HepG2 (cell line): ENCODE data around the gene RIPK3. TPM values are rescaled to one million over a fixed set of nuclear protein-coding genes. Genes with fewer than 3 reads are reported as not detected.

Experiments
- AKAP8 ChIP-seq: sonication (generic); formaldehyde crosslinking; IDR thresholded peaks from 2 replicates; pipeline ENCODE4 v1.5.1; 2020; ENCODE audit warnings: mild to moderate bottlenecking, missing genetic modification reagents
- ETV5 ChIP-seq: IDR thresholded peaks from 2 replicates; pipeline ENCODE4 v1.6.1; 2018; ENCODE audit warnings: missing biosample characterization, missing genetic modification reagents, inconsistent platforms, borderline replicate concordance
- FOXC1 ChIP-seq: sonication (generic); formaldehyde crosslinking; IDR thresholded peaks from 2 replicates; pipeline ENCODE4 v1.8.0; 2022; ENCODE audit warnings: mild to moderate bottlenecking, missing genetic modification reagents, borderline replicate concordance
- GTF3A ChIP-seq: sonication (generic); formaldehyde crosslinking; conservative IDR thresholded peaks from 2 replicates; pipeline ENCODE4 v1.4.0; 2020; ENCODE audit warnings: mild to moderate bottlenecking, missing genetic modification reagents
- HHEX ChIP-seq: IDR thresholded peaks from 2 replicates; pipeline ENCODE4 v1.6.1; 2016; ENCODE audit warnings: control low read depth
- HMG20B ChIP-seq: conservative IDR thresholded peaks from 2 replicates; pipeline ENCODE4 v1.6.1; 2016; ENCODE audit warnings: missing genetic modification reagents, missing compliant biosample characterization
- HOXA3 ChIP-seq: sonication (generic); formaldehyde crosslinking; IDR thresholded peaks from 2 replicates; pipeline ENCODE4 v1.5.0; 2020; ENCODE audit warnings: missing genetic modification reagents
- HOXA9 ChIP-seq: sonication (generic); formaldehyde crosslinking; IDR thresholded peaks from 2 replicates; pipeline ENCODE4 v1.8.1; 2022; ENCODE audit warnings: missing genetic modification reagents, mild to moderate bottlenecking, moderate library complexity, borderline replicate concordance
- KDM6A ChIP-seq: IDR thresholded peaks from 2 replicates; pipeline ENCODE4 v1.6.1; 2016; ENCODE audit warnings: low read depth
- NCOR1 ChIP-seq: fragments of 200-600 bp; sonication (generic); IDR thresholded peaks from 2 replicates; pipeline ENCODE4 v1.7.0; 2017; ENCODE audit warnings: antibody characterized with exemption, low read length, borderline replicate concordance
- PAWR ChIP-seq: sonication (generic); formaldehyde crosslinking; IDR thresholded peaks from 2 replicates; pipeline ENCODE4 v1.4.0; 2020; ENCODE audit warnings: missing genetic modification reagents, mild to moderate bottlenecking, borderline replicate concordance
- PPARG ChIP-seq: conservative IDR thresholded peaks from 2 replicates; pipeline ENCODE4 v1.6.1; 2016; ENCODE audit warnings: missing biosample characterization, missing genetic modification reagents
- RFX3 ChIP-seq: IDR thresholded peaks from 2 replicates; pipeline ENCODE4 v1.6.1; 2016; ENCODE audit warnings: missing biosample characterization, missing genetic modification reagents
- RFXAP ChIP-seq: sonication (generic); formaldehyde crosslinking; IDR thresholded peaks from 2 replicates; pipeline ENCODE4 v1.4.0; 2020; ENCODE audit warnings: missing genetic modification reagents, borderline replicate concordance
- RXRB ChIP-seq: IDR thresholded peaks from 2 replicates; pipeline ENCODE4 v1.6.1; 2016; ENCODE audit warnings: borderline replicate concordance, missing genetic modification reagents, missing compliant biosample characterization
- SALL2 ChIP-seq: sonication (generic); formaldehyde crosslinking; IDR thresholded peaks from 2 replicates; pipeline ENCODE4 v1.8.1; 2023; ENCODE audit warnings: mild to moderate bottlenecking, missing genetic modification reagents, inconsistent platforms
- SAP130 ChIP-seq: IDR thresholded peaks from 2 replicates; pipeline ENCODE4 v1.6.1; 2016; ENCODE audit warnings: low read depth
- SMAD9 ChIP-seq: sonication (generic); formaldehyde crosslinking; IDR thresholded peaks from 2 replicates; pipeline ENCODE4 v1.5.1; 2020; ENCODE audit warnings: mild to moderate bottlenecking, missing genetic modification reagents
- SPEN ChIP-seq: sonication (generic); formaldehyde crosslinking; IDR thresholded peaks from 2 replicates; pipeline ENCODE4 v1.5.1; 2020; ENCODE audit warnings: low read depth, mild to moderate bottlenecking, missing genetic modification reagents
- TSC22D2 ChIP-seq: sonication (generic); formaldehyde crosslinking; IDR thresholded peaks from 2 replicates; pipeline ENCODE4 v1.5.1; 2020; ENCODE audit warnings: missing genetic modification reagents, mild to moderate bottlenecking, borderline replicate concordance
- U2AF2 ChIP-seq: fragments of 200-400 bp; formaldehyde crosslinking; IDR thresholded peaks from 2 replicates; pipeline ENCODE4 v1.6.1; 2017; ENCODE audit warnings: low read depth, mild to moderate bottlenecking, low read length
- ZBTB49 ChIP-seq: sonication (generic); formaldehyde crosslinking; IDR thresholded peaks from 2 replicates; pipeline ENCODE4 v1.4.0; 2020; ENCODE audit warnings: missing genetic modification reagents, borderline replicate concordance
- ZFP36 ChIP-seq: fragments of 150-350 bp; IDR thresholded peaks from 2 replicates; pipeline ENCODE4 v1.6.1; 2018; ENCODE audit warnings: borderline replicate concordance, low read length, low read depth; ENCODE audit not compliant: partially characterized antibody
- ZNF224 ChIP-seq: sonication (generic); formaldehyde crosslinking; IDR thresholded peaks from 2 replicates; pipeline ENCODE4 v1.5.0; 2020; ENCODE audit warnings: mild to moderate bottlenecking, missing genetic modification reagents
- ZNF33B ChIP-seq: sonication (generic); formaldehyde crosslinking; IDR thresholded peaks from 2 replicates; pipeline ENCODE4 v1.5.1; 2020; ENCODE audit warnings: mild to moderate bottlenecking, missing genetic modification reagents
- ZNF44 ChIP-seq: sonication (generic); formaldehyde crosslinking; IDR thresholded peaks from 2 replicates; pipeline ENCODE4 v1.5.1; 2020; ENCODE audit warnings: mild to moderate bottlenecking, missing genetic modification reagents
- ZNF510 ChIP-seq: sonication (generic); formaldehyde crosslinking; IDR thresholded peaks from 2 replicates; pipeline ENCODE4 v1.4.0; 2020; ENCODE audit warnings: low read depth, mild to moderate bottlenecking, missing genetic modification reagents
- ZNF781 ChIP-seq: sonication (generic); formaldehyde crosslinking; IDR thresholded peaks from 2 replicates; pipeline ENCODE4 v1.5.1; 2020; ENCODE audit warnings: borderline replicate concordance, mild to moderate bottlenecking, missing genetic modification reagents; ENCODE audit errors: not compliant biosample characterization
- ZNF850 ChIP-seq: sonication (generic); formaldehyde crosslinking; conservative IDR thresholded peaks from 2 replicates; pipeline ENCODE4 v1.9.0; 2021; ENCODE audit warnings: mild to moderate bottlenecking, missing genetic modification reagents
- polyA plus RNA-seq, 8 experiments: library from polyadenylated mRNA; depleted of rRNA in 3 of 8; stranded (reverse) in 7 of 8; unstranded in 1 of 8; fragments of >200 nt; fragmentation: Illumina TruSeq in 4 of 8; extraction: Trizol in 4 of 8; gene quantifications; 2 replicates each; pipeline versions ENCODE4 v1.2.1 to v1.2.3, GENCODE V29; 2011 to 2016; ENCODE audit warnings: low read depth in 4 of 8, missing spikeins in 1 of 8, mixed read lengths in 1 of 8; ENCODE audit not compliant: insufficient read depth in 1 of 8
- total RNA-seq, 5 experiments: library from RNA; depleted of rRNA; stranded (reverse); fragments of >200 nt; fragmentation: Illumina TruSeq; extraction: Trizol; gene quantifications; 2 replicates each; pipeline ENCODE4 v1.2.3, GENCODE V29; 2016; ENCODE audit warnings: low read depth in 1 of 5

Gene RIPK3
- total and polyA plus RNA-seq, 2 of the 13 experiments (the other 11 are each of a cell fraction or from before 2014, with no cell fraction given), result not detected

DNA sequence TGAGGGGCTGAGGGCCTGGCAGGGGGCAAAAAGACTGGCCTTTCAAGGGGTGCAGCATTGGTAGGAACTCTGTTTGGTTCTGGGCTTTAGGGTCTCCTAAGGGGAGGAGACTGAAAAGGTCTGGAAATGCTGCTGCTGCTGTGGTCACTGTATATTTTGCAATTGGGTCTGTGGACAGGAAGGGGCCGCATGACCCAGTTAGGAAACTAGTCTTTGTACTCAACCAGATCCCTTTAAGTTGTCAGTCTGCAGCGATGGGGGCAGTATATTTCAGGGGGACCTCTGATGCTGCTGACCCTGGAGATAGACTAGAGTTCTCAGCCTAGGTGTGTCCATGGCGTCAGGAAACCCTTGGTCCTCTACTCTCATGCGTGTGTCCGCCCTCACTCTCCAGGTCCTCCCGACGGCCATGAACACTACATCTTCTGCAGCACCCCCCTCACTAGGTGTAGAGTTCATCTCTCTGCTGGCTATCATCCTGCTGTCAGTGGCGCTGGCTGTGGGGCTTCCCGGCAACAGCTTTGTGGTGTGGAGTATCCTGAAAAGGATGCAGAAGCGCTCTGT, 24.5 kb downstream of the RIPK3 start (continued):
- 0 out of 2 replicates have a peak, but pooled peaks have one; percentile 76 for TF ChIP-seq ZNF224 (CRISPR knock-in tag)
- TF ChIP-seq SPEN (CRISPR knock-in tag), result 0 out of 2 replicates have a peak, but pooled peaks have one; percentile 18
- TF ChIP-seq SMAD9 (CRISPR knock-in tag), result peak; percentile 73; the same call in 1 of the 2 replicates
- no peak for TF ChIP-seq ZNF781
- TF ChIP-seq RFX3, result no peak
- TF ChIP-seq ZNF850 (CRISPR knock-in tag), result no peak
- TF ChIP-seq PAWR (CRISPR knock-in tag), result 0 out of 2 replicates have a peak, but pooled peaks have one; percentile 3
- no peak for TF ChIP-seq HOXA9 (CRISPR knock-in tag)
- 0 out of 2 replicates have a peak, but pooled peaks have one; percentile 13 for TF ChIP-seq KDM6A (CRISPR knock-in tag)
- 0 out of 2 replicates have a peak, but pooled peaks have one; percentile 25 for TF ChIP-seq RFXAP (CRISPR knock-in tag)
- peak; percentile 26; the same call in 1 of the 2 replicates for TF ChIP-seq ETV5 (CRISPR knock-in tag)
- 0 out of 2 replicates have a peak, but pooled peaks have one; percentile 28 for TF ChIP-seq NCOR1
- peak; percentile 39; the same call in 1 of the 2 replicates for TF ChIP-seq RXRB
- 0 out of 2 replicates have a peak, but pooled peaks have one; percentile 31 for TF ChIP-seq ZNF44 (CRISPR knock-in tag)
- 0 out of 2 replicates have a peak, but pooled peaks have one; percentile 10 for TF ChIP-seq PPARG (CRISPR knock-in tag)
- TF ChIP-seq U2AF2, result no peak
- peak; percentile 12; the same call in 1 of the 2 replicates for TF ChIP-seq ZBTB49 (CRISPR knock-in tag)
- TF ChIP-seq HMG20B (CRISPR knock-in tag), result peak; percentile 40; the same call in 1 of the 2 replicates
- TF ChIP-seq TSC22D2 (CRISPR knock-in tag), result peak; percentile 11; the same call in 1 of the 2 replicates
- no peak for TF ChIP-seq ZFP36
- TF ChIP-seq ZNF510 (CRISPR knock-in tag), result 0 out of 2 replicates have a peak, but pooled peaks have one; percentile 48
- peak; percentile 44; the same call in 1 of the 2 replicates for TF ChIP-seq ZNF33B (CRISPR knock-in tag)
- TF ChIP-seq FOXC1 (CRISPR knock-in tag), result no peak
- TF ChIP-seq HHEX (CRISPR knock-in tag), result no peak
- 0 out of 2 replicates have a peak, but pooled peaks have one; percentile 48 for TF ChIP-seq SALL2 (CRISPR knock-in tag)
- TF ChIP-seq SAP130 (CRISPR knock-in tag), result peak; percentile 3; the same call in 1 of the 2 replicates
- TF ChIP-seq GTF3A (CRISPR knock-in tag), result no peak
- TF ChIP-seq AKAP8 (CRISPR knock-in tag), result 0 out of 2 replicates have a peak, but pooled peaks have one; percentile 15
- peak; percentile 8; the same call in 1 of the 2 replicates for TF ChIP-seq HOXA3 (CRISPR knock-in tag)
